HG02885 (cell line): ENCODE data around the gene LY6G6F.

Source experiments
- ATAC-seq: cut with Tn5 transposase; IDR thresholded peaks from one replicate; pipeline ENCODE4 v1.9.1; 2021; ENCODE audit warnings: mild to moderate bottlenecking; ENCODE audit not compliant: unreplicated experiment, poor library complexity

The LY6G6F gene

DNA sequence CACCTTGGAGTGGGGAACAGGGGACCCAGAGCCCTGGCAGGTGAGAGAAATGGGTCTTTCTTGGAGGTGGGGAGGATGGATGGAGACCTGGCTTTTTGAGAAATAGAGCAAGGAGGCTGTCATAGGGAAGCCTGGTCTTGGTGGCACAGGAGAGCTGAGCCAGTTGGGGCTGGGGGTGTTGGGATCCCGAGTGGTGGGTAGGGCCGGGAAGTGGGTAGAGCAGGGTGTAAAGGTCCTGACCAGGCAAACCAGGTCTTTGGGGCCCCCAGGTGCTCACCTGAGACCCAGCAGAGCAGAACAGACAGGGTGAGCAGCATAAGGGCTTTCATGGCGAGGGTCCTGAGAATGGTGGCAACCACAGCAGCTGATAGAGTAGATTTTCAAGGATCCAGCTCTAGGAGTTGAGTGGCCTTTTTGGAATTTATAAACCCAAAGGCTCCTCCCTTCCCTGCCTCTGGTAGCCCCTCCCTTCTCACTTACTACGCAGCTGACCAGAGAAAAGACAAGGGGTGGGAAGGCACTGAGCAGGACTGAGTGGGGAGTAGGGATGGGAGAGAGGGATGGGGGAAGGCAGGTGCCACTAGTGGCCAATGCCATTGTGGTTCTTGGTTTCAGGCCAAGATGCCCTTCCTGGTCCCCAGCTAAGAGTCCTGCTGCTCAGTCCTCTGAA is 14.8 kb downstream of the LY6G6F start, which contains the start of gene LY6G6C:
LY6G6C (minus strand) TSS at position 396 of the 670 bp plus-strand sequence; CDS start at position 329, 67 bp downstream.
- no peak for ATAC-seq

DNA sequence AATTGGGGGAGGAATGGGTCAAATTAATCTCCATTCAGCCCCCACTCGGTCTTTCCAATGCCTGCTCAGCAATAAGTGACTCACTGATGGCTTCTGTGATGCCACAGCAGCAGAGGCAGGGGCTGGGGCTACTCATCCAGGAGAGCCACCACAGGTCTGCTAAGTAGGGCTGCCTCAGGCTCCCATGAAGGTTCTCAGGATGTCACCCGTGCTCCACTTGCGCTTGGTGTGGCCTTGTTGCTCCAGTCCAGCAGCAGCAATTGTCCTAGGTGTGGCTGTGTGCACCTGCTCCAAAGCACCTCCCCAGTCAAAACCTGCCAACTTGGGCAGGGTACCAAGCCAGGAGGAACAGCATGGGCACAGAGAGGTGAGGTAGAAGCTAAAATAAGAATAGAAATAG is 15.5 kb downstream of the LY6G6F start:
- no peak for ATAC-seq

DNA sequence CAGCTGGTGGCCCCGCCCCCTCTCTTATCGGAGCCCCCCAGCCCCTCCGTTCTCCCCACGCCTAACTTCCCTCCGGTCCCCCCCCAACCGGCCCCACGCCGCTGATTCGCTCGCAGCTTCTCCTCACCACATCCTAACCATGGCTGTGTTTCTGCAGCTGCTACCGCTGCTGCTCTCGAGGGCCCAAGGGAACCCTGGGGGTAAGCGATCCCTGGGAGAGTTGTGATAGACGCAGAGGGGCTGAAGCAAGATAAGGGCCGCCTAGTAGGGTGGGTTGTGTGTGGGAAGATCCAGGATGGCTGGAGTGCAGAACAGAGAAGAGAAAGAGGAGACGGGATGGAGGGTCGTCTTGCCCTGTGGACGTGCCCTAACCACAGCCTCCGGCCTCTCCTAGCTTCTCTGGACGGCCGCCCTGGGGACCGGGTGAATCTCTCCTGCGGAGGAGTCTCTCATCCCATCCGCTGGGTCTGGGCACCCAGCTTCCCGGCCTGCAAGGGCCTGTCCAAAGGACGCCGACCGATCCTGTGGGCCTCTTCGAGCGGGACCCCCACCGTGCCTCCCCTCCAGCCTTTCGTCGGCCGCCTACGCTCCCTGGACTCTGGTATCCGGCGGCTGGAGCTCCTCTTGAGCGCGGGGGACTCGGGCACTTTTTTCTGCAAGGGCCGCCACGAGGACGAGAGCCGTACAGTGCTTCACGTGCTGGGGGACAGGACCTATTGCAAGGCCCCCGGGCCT is 16.7 kb downstream of the LY6G6F start, which contains the start of gene MPIG6B:
MPIG6B (plus strand) TSS at position 129 of the 735 bp plus-strand sequence; CDS start at position 140, 11 bp downstream.
- ATAC-seq: no peak

DNA sequence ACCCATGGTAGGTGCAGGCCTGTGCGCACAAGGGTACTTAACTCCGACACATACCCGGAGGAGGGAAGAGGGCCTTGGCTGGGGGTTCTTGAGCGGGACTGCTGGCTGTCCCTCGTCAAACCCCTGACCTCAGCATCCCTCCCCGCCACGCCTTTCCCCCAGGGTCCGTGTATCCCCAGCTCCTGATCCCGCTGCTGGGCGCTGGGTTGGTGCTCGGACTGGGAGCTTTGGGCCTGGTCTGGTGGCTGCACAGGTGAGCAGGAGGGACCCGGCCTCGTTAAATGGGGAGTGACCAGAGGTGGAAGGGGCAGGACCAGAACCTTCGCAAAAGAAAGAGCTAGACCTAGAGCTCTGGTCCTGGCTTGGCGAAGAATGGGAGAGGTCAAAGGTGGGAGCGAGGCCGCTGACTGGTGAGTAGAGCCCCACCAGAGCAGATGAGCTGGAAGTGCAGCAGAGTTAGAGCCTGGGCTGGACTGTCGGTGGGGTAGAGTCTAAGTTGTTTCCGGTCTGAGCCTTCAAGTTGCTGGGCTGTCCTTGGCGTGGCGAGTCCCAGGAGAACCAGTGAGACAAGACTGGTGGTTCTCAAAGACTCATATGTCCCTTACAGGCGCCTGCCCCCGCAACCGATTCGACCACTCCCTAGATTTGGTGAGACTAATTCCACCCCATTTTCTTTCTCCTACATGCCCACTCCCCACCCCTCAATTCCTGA is 17.5 kb downstream of the LY6G6F start:
- ATAC-seq: no peak

DNA sequence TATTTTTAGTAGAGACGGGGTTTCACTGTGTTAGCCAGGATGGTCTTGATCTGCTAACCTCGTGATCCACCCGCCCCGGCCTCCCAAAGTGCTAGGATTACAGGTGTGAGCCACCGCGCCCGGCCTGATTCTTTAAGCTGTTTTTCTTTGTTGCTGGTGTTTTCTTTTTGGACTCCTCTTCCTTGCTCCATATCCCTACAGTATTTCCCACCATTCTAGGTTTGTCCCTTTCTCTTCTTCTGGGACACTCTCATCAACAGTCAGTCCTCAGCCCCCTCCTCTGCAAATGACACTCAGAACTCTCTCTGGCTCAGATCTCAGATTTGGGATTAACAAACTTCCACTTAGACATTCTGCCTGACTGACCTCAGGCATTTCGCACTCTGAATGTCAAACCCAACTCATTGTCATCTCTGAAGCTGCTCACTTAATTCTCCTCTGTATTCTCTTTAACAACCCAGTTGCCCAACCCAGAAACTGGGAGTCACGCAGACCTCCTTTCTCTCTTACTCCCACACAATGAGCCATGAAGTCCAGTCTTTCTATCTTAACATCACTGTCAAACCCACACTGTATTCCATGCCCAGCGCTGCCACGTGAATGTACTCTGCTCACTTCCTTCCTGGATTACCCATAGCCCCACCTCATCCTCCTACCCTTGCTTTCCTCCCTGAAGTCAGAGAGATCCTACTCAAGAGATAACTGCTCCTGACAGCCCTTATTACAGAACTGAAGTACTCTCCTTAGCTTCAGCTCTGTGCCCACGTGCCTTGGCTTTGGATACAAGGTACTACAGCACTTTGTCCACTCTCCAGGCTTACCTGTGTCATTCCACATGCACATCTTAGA is 19.1 kb downstream of the LY6G6F start:
- no peak for ATAC-seq

DNA sequence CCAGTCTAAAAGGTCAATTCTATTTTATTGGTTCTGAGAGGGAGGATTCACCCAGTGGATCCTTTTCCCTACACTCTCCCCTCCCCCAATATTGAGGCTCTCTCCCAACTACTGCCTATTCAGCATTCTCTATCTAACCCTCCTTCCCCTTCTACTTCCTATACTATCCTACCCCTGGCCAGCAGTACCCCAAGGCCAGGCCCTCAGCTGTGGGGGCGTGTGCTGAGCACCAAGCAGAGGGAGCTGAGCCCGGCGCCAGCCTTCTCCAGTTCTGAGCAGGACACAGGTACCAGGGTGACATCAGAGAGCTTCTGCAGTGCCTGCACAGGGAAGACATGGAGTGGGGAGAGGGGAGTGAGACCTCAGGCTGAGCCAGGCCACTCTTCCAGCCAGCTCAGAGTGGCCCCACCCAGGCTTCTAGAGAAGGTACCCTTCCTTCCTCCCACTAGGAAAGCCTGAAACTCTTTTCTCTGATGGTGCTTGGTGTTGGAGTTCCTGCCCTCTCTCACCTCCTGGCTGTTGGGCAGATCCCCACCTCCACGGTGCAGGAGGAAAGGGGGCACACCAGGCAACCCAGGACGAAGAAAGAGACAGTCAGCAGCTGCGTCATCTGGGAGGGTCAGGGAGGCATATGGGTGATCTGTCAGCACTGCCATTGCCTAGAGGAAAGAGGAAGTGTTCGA is 20.5 kb downstream of the LY6G6F start:
- ATAC-seq: peak; percentile 53

DNA sequence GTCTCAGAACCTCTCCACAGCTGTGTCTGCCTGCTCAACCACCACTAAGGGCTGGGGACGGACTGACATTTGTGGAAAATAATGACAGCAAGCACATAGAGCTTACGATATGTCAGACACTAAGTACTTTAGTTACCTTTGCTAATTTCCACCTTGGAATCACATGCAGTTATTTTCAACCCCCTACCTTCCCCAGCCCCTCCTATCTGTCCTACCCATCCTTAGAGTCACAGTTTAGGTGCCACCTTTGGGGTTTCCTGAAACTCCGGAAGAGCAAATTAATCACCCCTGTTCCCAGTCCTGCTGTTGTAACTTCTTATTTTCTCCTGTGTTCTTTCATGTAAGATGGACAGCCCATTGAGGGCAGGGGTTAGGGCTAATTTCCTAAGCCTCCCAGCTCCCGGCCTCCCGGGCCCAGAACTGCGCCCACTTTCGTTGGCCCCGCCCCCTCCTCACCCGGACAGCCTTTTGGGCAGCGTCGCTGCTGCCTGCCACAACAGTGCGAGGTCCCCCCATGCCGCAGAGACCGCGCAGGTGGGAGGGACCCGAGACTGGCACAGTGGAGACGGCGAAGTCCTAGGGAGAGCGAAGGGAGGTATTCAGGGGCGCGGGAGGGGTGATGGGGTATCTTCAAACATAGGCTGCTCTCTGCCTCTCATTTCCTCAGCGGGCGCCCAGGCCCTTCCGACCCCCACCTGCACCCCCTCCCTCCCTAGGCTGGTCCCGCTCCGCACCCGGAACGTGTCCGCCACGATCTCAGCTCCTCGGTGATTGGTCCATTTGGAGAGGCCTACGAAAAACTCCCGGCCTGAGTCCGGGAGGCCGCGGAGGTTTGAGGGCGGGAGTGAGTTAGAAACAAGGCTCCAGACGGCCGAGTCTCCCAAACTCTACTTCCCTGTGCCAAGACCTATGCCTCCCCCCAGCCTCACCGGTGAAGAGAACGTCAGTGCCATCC is 21.3 kb downstream of the LY6G6F start:
- no peak for ATAC-seq

DNA sequence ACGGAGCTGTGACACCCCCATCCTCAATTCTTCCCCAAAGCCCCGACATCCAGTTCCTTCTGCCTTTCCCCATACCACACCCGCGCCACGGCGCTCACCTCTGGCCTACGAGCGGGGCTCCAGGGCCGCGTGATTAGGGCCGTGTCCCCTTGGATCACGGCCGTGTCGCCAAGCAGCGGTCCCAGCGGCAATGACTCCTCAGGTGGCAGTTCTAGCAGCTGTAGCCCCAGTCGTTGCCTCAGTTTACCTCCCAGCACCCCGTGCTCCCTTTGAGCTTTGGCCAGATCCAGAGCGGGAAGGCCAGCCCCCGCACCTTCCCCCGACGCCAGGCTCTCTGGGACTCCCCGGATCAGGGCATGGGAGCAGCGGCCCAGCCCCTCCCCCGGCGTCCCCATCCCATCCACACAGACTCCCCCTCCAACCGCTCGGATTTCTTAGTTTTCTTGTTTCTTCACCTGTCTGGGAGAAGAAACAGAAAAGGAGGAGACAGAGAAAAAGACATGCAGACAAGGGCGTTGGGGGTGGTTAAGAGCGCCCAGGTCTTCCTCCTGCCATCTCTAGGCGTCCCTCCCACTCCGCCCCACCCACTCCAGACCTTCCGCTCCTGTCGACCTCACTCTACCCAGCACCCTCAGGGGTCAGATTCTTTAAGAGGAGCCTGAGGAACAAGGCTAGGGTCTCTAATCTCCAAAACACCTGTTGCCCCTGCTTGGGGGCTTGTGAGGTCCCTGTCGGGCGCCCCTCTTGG is 22.3 kb downstream of the LY6G6F start, which contains the start of gene DDAH2:
DDAH2 (minus strand) TSS at position 533 of the 748 bp plus-strand sequence; CDS start at position 395, 138 bp downstream.
- ATAC-seq: peak; percentile 15

DNA sequence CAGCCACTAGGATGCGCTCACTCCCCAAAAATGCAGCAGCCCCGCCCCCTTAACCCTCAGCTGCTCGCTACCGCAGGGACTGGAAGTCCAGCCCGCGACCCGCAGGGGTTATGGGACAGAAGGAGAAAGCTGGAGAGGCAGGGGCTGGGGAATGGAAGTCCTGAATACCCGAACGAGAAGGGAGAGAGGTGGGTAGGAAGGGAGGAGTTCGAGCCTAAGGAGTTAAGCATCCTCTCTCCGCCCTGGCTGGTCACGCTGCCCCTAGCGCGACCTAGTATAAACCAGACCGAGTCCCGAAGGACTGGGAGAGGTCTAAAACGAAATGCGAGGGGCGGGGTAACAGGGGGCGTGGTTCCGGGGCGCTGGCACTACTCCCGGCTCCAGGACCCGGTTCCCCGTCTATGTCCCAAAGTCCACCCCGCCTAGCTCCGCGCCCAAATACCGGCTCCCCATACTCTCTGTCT is 22.9 kb downstream of the LY6G6F start:
- peak; percentile 45 for ATAC-seq

DNA sequence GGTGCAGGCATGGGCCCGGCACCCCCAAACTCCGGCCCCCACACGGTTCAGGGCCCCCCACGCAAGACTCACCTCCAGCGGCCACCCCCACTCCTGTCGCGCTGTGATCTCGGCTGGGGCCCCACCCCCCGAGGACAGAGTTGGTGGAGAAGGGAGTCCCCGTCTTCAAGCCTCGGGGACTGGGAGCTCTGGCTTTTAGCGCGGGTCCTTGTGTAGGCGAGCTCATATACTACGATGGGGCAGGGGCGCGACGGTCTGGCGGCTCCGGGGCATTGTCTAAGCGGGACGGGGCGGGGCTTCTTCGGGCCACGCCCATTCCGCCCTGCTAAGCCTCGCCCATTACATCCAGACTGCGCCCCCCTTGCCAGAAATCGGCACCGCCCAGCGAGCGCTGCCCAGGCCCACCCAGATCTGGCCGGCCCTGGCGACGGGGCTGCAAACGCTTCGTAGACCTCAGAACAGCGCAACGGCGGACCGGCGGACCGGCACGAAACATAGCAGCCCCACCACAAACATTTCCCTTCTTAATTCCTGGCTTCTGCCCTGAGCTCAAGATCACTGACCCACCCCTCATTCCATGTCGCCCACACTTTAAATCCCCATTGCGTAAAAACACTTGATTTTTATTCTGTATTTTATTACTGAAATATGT is 23.4 kb downstream of the LY6G6F start:
- peak; percentile 47 for ATAC-seq

DNA sequence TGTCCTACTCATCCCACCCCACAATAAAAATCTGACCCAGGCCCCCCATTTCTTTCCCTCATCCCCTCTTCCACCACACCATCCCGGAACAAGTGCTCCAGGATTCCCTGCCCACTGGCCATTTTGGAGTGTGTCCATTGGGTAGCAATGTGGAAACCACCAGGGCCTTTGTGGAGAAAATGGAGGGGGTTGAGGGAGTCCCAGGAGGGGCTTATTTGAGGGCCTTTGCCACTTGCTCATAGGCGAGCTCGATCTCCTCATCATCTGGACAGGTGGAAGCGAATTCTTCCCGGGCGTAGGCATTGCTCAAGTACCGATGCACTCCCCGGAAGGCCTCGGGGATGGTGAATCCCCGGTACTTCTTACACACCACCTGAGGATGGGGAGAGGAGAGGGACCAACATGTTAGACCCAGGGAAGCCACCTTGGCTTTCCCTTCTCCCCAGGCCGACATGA is 24.0 kb downstream of the LY6G6F start:
- ATAC-seq: no peak

DNA sequence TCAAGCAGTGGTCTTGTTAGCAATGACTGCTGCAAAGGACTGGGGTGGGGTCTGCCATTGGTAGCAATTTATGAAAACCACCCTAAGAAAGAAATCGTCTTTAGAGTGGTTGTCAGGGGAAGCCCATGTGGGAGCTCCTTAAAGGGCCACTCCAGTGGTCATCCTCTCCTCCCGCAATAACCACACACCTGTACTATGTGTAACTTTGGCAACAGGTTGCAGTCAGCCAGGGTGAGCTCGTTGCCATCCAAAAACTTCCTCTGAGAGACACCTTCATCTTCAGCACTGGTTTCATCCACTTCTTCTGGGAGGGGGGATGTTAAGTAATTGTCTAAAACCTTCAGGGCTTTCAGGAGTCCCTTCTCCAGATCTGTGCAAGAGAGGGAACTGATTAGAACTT is 25.4 kb downstream of the LY6G6F start:
- no peak for ATAC-seq

DNA sequence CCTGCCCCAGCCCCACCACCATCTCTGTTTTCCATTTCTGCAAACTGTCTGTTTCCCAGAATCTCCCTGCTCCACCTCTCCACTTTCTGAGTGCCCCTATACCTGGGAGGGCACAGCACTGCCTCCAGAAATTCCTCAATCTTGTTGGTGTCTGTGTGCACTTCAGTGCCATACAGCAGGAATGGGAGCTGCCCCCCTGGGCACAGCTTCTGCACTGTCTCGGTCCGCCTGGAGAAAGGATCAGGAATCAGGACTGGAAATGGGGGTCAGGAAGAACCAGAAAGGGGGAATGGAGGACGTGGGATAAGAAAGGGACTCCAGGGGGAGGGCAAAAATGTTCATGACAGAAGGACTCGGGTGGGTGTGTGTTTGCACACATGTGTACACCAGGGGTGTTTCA is 27.1 kb downstream of the LY6G6F start:
- no peak for ATAC-seq

DNA sequence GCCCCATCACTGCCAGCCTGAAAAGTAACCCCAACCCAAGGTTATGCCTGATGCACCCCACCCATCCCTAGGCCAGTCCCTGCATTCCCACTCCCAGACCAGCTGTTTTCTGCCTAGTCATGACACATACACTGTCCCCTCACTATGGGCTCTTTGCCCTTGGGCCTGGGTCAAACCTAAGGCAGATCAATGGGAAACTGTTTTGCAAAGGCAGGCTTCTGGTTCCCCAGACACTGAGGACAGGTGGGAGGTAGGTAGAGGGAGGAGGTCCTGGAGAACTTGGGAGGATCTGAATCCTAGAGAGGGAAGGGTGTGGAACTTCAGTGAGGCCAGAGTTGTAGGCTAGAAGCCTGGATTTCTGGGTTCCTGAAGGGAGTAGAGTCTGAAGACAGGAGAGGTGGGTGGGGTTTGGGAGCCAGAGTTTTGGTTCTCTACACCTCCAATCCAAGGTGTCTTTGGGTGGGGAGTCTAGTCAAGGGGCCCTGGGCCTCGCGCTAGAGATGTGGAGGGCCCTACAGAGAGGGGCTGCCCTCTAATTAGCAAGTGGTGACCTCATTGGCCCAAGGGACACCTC is 27.7 kb downstream of the LY6G6F start:
- no peak for ATAC-seq

DNA sequence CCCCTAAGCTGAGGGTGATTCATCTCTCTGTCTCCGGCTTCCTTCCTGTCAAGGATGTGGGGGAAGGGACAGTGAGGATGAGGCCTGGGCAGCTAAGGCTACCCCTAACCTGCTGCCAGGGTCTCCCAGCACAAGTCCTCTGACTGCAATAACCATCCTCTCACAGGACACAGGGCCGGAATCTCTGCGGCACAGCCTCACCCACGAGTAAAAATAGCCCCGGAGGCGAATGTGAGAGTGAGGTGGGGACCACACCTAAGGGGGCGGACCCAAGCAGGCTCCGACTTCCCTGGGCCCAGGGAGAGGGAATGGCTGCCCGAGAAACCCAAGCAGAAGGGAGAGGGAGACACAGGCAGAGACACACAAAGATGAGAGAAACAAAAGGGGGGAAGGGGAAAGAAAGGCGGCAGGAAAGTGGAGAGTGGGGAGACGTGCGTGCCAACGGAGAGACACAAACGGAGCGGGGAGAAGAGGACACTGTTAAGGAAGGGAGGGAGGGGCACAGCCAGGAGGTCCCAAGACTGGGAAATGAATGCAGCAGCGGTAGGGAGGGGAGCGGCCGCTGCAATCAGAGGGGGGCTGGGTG is 28.2 kb downstream of the LY6G6F start:
- ATAC-seq: no peak

DNA sequence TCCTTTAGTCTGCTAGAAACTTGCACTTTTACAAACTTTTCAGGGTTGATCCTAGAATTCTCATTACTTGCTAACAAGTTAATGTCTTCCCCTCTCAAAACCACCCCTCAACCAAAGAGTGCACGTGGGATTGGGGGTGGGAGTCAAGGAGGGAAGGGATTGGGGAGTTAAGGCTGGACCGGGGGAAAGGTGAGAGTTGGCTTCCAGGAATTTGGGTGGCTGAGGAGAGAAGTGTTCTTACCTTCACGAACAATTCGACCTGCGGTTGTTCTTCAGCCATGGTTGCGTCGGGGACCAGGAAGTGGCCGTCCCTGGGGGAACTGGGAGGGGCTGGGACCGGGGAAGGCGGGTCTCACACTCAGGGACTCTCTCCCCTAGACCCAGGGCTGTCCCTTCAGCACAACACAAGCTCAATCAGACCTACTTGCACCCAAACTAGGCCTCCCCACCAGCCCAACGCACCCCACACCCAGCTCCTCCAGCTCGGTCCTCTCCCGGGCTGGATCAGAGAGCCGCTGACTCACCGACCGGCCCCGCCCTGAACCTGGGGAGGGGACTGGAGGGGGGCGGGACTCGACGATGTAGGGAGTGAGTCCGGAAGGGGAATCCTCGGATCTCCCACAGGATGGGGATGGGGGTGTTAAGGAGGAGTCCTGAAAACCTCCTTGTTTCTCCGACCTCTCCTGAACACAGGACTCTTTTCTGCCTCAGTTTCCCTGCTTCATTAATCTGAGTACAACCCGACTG is 29.5 kb downstream of the LY6G6F start, which contains the start of gene CLIC1:
CLIC1 (minus strand) TSS at position 510 of the 747 bp plus-strand sequence; CDS start at position 280, 230 bp downstream.
- no peak for ATAC-seq
